Measurements from ENCODE around the gene SRPK2. TPM values are rescaled to one million over a fixed set of nuclear protein-coding genes. Genes with fewer than 3 reads are reported as not detected.
"Not testable (repeated sequence)": the region's sequence is repeated elsewhere in the genome, so short reads cannot be mapped to it uniquely, and the experiment has no call there.

The SRPK2 gene
- total RNA-seq, 2 experiments from 2014 or later: 48.5 to 53.6 TPM

GRCh38 chr7:105196473-105196872, 192.2 kb downstream of the SRPK2 start:
- H3K9me3 Mint-ChIP-seq: no peaks in the 10 kb centered on the region
- peaks cover 3% of the 10 kb centered on the region for H3K4me1 Mint-ChIP-seq
- ChIA-PET POLR2A (no interaction called here), CTCF (interaction anchor here (1.2 to 1.3 kb wide), 2 partner anchors 8 to 28 kb away, joined by 4 read pairs; no protein-coding TSS in a partner anchor)
- H3K27me3 Mint-ChIP-seq: no peaks in the 10 kb centered on the region
- H3K4me3 Mint-ChIP-seq: no peak overlapping the region
- peaks cover 21% of the 10 kb centered on the region for H3K36me3 Mint-ChIP-seq (ENCODE audit: low read depth)
- no peak overlapping the region for H3K27ac Mint-ChIP-seq
- DNase-seq: no peak

DNA sequence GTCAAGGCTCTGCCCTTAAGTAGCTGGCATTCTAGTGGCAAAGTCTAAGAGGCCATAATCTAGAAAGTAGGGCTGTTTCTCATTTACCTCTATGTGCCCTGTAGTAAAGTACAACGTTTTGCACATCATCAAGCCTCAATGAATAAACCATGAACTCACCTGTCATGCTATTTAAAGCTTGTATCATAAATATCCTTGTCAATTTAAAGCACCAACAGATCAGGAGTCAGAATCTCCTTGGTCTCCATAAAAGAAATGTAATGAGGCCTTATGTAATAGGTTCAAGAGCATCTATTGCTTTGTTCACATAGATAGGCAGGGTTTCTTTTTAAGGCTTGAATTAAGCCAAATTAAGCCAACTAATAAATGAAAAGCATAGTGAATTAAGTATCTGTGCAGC, 192.8 kb downstream of the SRPK2 start:
- CTCF ChIA-PET: interaction anchor here (1.2 to 1.3 kb wide), 2 partner anchors 9 to 29 kb away, joined by 4 read pairs; no protein-coding TSS in a partner anchor
- Mint-ChIP-seq H3K4me1 (peaks cover 3% of the 10 kb centered on the region), H3K9me3 (no peaks in the 10 kb centered on the region), H3K4me3 (no peak overlapping the region), H3K27ac (no peak overlapping the region), H3K36me3 (ENCODE audit: low read depth) (peaks cover 17% of the 10 kb centered on the region), H3K27me3 (no peaks in the 10 kb centered on the region)
- DNase-seq: no peak
- POLR2A ChIA-PET: no interaction called here

DNA sequence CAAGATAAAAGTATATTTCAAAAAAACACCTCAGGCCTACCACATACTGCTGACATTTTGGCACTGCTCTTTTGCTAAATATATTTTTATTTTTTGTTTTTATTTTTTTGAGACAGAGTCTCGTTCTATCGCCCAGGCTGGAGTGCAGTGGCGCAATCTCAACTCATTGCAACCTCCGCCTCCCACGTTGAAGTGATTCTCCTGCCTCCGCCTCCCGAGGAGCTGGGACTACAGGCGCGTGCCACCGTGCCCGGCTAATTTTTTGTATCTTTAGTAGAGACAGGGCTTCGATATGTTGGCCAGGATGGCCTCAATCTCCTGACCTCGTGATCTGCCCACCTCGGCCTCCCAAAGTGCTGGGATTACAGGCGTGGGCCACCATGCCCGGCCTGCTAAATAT, 193.8 kb downstream of the SRPK2 start:
- POLR2A ChIA-PET; CTCF ChIA-PET; H3K4me1 Mint-ChIP-seq; DNase-seq; H3K9me3 Mint-ChIP-seq; H3K4me3 Mint-ChIP-seq; H3K27ac Mint-ChIP-seq; H3K27me3 Mint-ChIP-seq; H3K36me3 Mint-ChIP-seq (ENCODE audit: low read depth): not testable (repeated sequence)

DNA sequence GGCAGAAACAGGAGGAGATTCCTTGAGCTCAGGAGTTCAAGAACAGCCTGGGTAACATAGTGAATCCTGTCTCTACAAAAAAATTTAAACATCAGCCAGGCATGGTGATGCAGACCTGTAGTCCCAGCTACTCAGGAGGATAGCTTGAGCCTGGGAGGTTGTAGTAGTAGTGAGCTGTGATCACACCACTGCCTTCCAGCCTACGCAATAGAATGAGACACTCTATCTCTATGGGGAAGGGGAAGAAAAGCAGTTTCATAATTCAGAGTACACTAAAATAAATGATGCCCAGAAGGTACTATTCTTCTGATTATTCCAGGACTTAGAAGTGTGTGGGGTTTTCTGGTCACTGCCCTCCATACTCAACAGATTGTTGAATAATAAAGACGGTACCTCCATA, 197.4 kb downstream of the SRPK2 start:
- Mint-ChIP-seq H3K27me3 (no peaks in the 10 kb centered on the region), H3K27ac (no peak overlapping the region), H3K9me3 (no peaks in the 10 kb centered on the region), H3K4me1 (peaks cover 3% of the 10 kb centered on the region), H3K36me3 (ENCODE audit: low read depth) (peaks cover 7% of the 10 kb centered on the region), H3K4me3 (no peak overlapping the region)
- ChIA-PET CTCF (interaction anchor here (0.6 to 1.8 kb wide), 2 partner anchors 14 to 82 kb away, joined by 3 to 11 read pairs; no protein-coding TSS in a partner anchor), POLR2A (no interaction called here)
- no peak for DNase-seq

DNA sequence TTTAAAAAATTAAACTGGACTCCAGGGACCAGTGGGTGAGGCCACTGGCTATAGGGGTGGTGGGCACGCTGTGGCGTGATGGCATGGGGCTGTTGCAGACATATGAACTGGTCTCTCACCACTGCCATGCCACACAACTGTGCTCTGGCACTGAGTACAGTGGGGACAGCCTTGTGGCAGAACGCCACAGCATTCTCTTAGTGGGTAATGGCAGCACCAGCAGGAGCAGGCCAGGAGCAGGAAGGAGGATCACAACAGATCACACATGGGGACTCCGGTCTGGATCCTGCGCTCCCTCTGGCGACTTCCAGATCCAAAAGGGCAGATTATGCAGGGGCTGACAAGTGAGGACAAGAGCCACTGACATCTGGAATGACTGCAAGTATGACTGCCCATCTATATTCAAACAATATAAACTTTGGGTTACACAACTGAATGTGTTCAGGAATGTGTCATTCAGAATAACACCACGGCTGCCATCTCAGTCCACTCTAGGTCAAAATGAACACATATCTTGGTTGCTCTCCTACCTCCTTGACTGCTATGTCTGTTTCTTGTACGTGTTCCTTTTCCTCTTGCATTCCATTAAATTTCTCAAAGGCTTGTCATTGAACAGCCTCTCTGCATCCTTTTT, 198.7 kb downstream of the SRPK2 start:
- POLR2A ChIA-PET: no interaction called here
- H3K4me3 Mint-ChIP-seq: no peak overlapping the region
- no peaks in the 10 kb centered on the region for H3K27me3 Mint-ChIP-seq
- no peak overlapping the region for H3K27ac Mint-ChIP-seq
- peaks cover 7% of the 10 kb centered on the region for H3K36me3 Mint-ChIP-seq (ENCODE audit: low read depth)
- CTCF ChIA-PET: no interaction called here
- no peaks in the 10 kb centered on the region for H3K9me3 Mint-ChIP-seq
- H3K4me1 Mint-ChIP-seq: peaks cover 3% of the 10 kb centered on the region
- DNase-seq: no peak

- POLR2A ChIA-PET: no interaction called here
- no peaks in the 10 kb centered on the region for H3K9me3 Mint-ChIP-seq
- peaks cover 5% of the 10 kb centered on the region for H3K36me3 Mint-ChIP-seq (ENCODE audit: low read depth)
- CTCF ChIA-PET: no interaction called here
- no peak overlapping the region for H3K4me3 Mint-ChIP-seq
- peaks cover 3% of the 10 kb centered on the region for H3K4me1 Mint-ChIP-seq
- no peak for DNase-seq
- no peaks in the 10 kb centered on the region for H3K27me3 Mint-ChIP-seq
- H3K27ac Mint-ChIP-seq: no peak overlapping the region
Measured at GRCh38 chr7:105188201-105188600, 200.5 kb downstream of the SRPK2 start.

DNA sequence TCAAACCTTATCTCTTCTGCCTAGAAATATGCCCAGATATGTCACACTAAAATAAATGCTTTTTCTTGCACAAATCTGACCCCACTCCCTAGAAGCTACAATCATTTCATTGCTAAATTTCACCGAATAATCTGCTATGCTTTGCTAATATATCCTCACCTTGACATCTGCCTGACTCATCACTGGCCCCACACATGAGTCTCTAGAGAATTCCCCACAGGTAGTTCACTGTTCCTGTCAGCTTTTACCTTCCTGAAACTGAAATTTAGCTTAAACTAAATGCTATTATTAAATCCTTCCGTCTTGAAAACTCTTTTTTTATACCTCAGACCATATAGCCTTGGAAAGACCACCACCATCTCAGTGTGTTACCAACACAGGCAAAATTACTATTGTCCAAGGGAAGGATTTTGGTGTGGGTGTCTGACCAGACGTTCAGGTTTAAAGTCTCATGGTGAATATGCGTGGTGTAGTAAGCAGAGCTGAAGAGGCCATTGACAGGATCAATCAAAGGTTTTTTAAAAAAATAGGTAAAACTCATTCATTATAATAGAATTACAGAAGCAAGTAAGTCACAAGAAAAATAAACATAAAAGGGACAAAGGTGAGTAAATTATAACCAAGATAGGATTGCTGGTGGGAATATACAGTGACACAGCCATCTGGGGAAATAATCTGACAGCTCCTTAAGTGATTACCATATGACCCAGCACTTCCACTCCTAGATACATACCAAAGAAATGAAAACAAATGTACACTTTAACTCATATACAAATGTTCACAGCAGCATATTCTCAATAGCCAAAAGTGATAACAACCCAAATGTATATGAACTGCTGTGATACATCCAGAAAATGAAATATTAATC, 201.2 kb downstream of the SRPK2 start:
- Mint-ChIP-seq H3K4me3 (no peak overlapping the region), H3K4me1 (peaks cover 3% of the 10 kb centered on the region), H3K9me3 (no peaks in the 10 kb centered on the region), H3K36me3 (ENCODE audit: low read depth) (peaks cover 5% of the 10 kb centered on the region), H3K27ac (no peak overlapping the region), H3K27me3 (no peaks in the 10 kb centered on the region)
- ChIA-PET POLR2A (no interaction called here), CTCF (interaction anchor here (0.8 to 1.6 kb wide), 2 partner anchors 17 to 34 kb away, joined by 3 to 6 read pairs; no protein-coding TSS in a partner anchor)
- no peak for DNase-seq

DNA sequence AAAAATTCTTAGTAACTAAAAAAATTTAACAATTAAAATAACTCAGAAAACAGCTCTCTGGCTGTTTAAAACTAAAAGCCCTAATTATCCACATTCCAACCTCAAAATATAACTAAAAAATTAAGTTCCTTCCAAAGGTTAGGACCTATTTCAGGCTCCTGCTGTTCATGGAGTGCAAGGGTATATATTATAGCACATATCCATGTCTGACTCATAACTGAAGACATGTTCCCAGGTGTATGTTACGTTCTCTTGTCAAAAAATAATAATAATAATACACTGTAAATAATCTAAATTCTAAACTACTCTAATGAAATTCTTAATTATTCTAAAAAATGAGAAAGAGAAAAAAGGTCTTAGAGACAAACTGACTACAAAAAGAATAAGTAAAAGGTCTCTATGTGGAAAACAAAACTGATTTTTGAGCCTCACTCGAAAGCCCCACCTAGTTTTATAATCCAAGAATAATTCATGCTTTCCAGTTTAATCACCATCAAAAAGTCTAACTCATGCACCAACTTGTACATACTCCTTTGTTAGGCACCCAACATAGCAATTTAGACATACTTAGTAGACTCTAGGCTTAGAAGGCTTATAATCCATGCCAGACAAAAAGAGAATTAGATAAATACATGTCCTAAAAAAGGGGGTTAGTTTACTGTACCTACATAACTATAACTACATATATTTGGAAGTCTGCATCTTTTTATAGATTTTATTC, 203.3 kb downstream of the SRPK2 start:
- ChIA-PET POLR2A (no interaction called here), CTCF (interaction anchor here (0.6 kb wide), 1 partner anchor 235 kb away, joined by 3 read pairs; no protein-coding TSS in a partner anchor)
- no peak overlapping the region for H3K4me3 Mint-ChIP-seq
- H3K27ac Mint-ChIP-seq: no peak overlapping the region
- H3K9me3 Mint-ChIP-seq: peaks cover 2% of the 10 kb centered on the region
- H3K27me3 Mint-ChIP-seq: no peaks in the 10 kb centered on the region
- peaks cover 5% of the 10 kb centered on the region for H3K4me1 Mint-ChIP-seq
- no peak for DNase-seq
- H3K36me3 Mint-ChIP-seq (ENCODE audit: low read depth): peaks cover 10% of the 10 kb centered on the region

DNA sequence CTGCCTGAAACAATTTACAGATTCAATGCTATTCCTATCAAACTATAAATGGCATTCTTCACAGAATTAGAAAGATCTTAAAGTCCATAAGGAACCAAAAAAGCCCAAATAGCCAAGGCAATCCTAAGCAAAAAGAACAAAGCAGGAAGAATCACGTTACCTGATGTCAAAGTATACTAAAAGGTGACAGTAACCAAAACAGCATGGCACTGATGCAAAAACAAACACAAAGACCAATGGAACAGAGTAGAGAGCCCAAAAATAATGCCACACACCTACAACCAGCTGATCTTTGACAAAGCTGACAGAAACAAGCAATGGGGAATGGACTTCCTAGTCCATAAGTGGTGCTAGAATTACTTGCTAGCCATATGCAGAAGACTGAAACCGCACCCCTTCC, 208.7 kb downstream of the SRPK2 start:
- Mint-ChIP-seq H3K4me3 (no peak overlapping the region), H3K27ac (no peak overlapping the region)
- CTCF ChIA-PET: no interaction called here

DNA sequence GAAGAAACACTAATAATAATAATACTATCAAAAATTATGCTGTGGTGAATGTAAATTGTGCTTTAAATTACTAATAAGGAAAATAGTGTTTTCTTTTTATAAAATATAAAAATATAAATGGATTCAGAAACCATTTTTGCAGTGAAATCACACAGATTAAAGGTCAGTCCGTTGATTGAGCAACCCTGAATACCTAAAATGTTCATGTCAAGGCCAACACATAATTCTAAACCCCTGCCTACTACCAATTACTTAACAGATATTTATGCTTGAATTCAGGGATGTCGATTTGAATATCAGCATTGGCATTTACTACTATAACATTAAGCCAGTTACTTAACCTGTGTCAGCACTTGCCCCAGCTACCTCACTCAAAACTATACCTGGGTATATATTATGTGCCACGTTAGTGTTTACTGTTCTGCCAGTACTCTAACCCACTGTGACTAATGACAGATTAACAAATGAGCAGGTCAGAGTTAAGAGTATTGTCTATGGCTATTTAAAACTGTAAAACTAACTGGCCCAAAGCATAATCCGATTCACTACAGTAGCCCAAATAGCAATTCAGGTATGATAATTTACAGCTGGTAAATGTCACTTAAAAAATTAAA, 209.7 kb downstream of the SRPK2 start:
- Mint-ChIP-seq H3K36me3 (ENCODE audit: low read depth) (peaks cover 5% of the 10 kb centered on the region), H3K27me3 (no peaks in the 10 kb centered on the region), H3K27ac (no peak overlapping the region), H3K4me1 (peaks cover 5% of the 10 kb centered on the region), H3K9me3 (peaks cover 4% of the 10 kb centered on the region), H3K4me3 (no peak overlapping the region)
- no peak for DNase-seq
- POLR2A ChIA-PET: no interaction called here
- CTCF ChIA-PET: no interaction called here

More for the DNA sequence above, 208.7 kb downstream of the SRPK2 start:
- Mint-ChIP-seq H3K36me3 (ENCODE audit: low read depth) (peaks cover 5% of the 10 kb centered on the region), H3K4me1 (peaks cover 5% of the 10 kb centered on the region), H3K27me3 (no peaks in the 10 kb centered on the region), H3K9me3 (peaks cover 4% of the 10 kb centered on the region)
- POLR2A ChIA-PET: no interaction called here
- no peak for DNase-seq

- POLR2A ChIA-PET: no interaction called here
Measured at GRCh38 chr7:105178177-105178576, 210.5 kb downstream of the SRPK2 start.

DNA sequence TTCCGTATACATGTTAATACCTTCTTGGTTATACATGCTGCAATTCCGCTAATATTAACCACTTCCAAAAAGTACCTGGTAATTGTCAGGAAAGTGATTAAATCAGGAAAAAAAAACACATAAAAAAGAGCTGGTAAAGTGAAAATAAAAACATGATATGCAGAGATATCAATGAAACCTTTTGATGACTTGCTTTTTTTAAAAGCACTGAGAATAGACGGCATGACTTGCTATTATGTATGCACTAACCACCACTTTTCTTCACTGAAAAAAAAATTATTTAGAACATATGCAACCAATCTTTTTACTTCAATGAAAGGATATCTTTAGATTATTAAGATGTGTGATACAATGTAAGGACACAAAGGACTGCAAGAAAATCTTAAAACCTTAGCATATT, 211.7 kb downstream of the SRPK2 start:
- no peak for DNase-seq
- CTCF ChIA-PET: no interaction called here
- Mint-ChIP-seq H3K9me3 (peaks cover 4% of the 10 kb centered on the region), H3K4me1 (peaks cover 5% of the 10 kb centered on the region), H3K27me3 (no peaks in the 10 kb centered on the region), H3K4me3 (no peak overlapping the region), H3K27ac (no peak overlapping the region), H3K36me3 (ENCODE audit: low read depth) (peaks cover 5% of the 10 kb centered on the region)
- POLR2A ChIA-PET: no interaction called here

More at GRCh38 chr7:105178177-105178576, 210.5 kb downstream of the SRPK2 start:
- H3K9me3 Mint-ChIP-seq: peaks cover 4% of the 10 kb centered on the region
- peaks cover 5% of the 10 kb centered on the region for H3K4me1 Mint-ChIP-seq
- no peak overlapping the region for H3K4me3 Mint-ChIP-seq
- no peak overlapping the region for H3K27ac Mint-ChIP-seq
- CTCF ChIA-PET: interaction anchor here (0.6 kb wide), 1 partner anchor 131 kb away, joined by 3 read pairs; no protein-coding TSS in a partner anchor
- peaks cover 5% of the 10 kb centered on the region for H3K36me3 Mint-ChIP-seq (ENCODE audit: low read depth)
- no peaks in the 10 kb centered on the region for H3K27me3 Mint-ChIP-seq
- no peak for DNase-seq

Data from activated CD4-positive, alpha-beta T cell treated with anti-CD3 and anti-CD28 coated beads, Interleukin-2, amount 10 ng/mL, durations not matched to agents 7 days and 5 days (primary cell).